GM18519 (cell line): ENCODE results near the gene ARPP19.
"Not testable (repeated sequence)": the region's sequence is repeated elsewhere in the genome, so short reads cannot be mapped to it uniquely, and the experiment has no call there.

Experiments used
- ATAC-seq: cut with Tn5 transposase; IDR thresholded peaks from one replicate; pipeline ENCODE4 v1.9.1; 2021; ENCODE audit warnings: mild to moderate bottlenecking, moderate library complexity; ENCODE audit not compliant: unreplicated experiment, low FRiP score

The ARPP19 gene

GRCh38 chr15:52517014-52517413, 51.8 kb downstream of the ARPP19 start:
- no peak for ATAC-seq

- no peak for ATAC-seq
Measured at GRCh38 chr15:52515343-52515742, 53.5 kb downstream of the ARPP19 start.

GRCh38 chr15:52514482-52514881, 54.3 kb downstream of the ARPP19 start:
- ATAC-seq = no peak

- ATAC-seq = not testable (repeated sequence)
Measured at GRCh38 chr15:52512869-52513268, 56.0 kb downstream of the ARPP19 start.

- no peak for ATAC-seq
Measured at GRCh38 chr15:52511084-52511483, 57.7 kb downstream of the ARPP19 start.

- no peak for ATAC-seq
Measured at GRCh38 chr15:52509500-52510245, 59.2 kb downstream of the ARPP19 start.

GRCh38 chr15:52506549-52506948, 62.3 kb downstream of the ARPP19 start:
- no peak for ATAC-seq

GRCh38 chr15:52505151-52505550, 63.7 kb downstream of the ARPP19 start:
- no peak for ATAC-seq

- peak; percentile 69 for ATAC-seq
Measured at GRCh38 chr15:52503788-52504496, 64.9 kb downstream of the ARPP19 start.

- ATAC-seq = no peak
Measured at GRCh38 chr15:52502608-52503007, 66.2 kb downstream of the ARPP19 start.

- ATAC-seq = no peak
Measured at GRCh38 chr15:52499506-52499905, 69.3 kb downstream of the ARPP19 start.

- no peak for ATAC-seq
Measured at GRCh38 chr15:52498706-52499105, 70.1 kb downstream of the ARPP19 start.
